A549 (cell line): ENCODE results near the gene CTNNA1.

Experiments
- CTCF ChIP-seq: fragments of >200 bp; sonication (Bioruptor Twin); formaldehyde crosslinking; IDR thresholded peaks from 3 replicates; pipeline ENCODE4 v1.5.1; 2016
- JUN ChIP-seq, 2 experiments: fragments of >200 bp; sonication (Bioruptor Twin); formaldehyde crosslinking; IDR thresholded peaks; 2 replicates in 1 of 2; 3 replicates in 1 of 2; pipeline ENCODE4 v1.6.1; 2016 to 2017

DNA sequence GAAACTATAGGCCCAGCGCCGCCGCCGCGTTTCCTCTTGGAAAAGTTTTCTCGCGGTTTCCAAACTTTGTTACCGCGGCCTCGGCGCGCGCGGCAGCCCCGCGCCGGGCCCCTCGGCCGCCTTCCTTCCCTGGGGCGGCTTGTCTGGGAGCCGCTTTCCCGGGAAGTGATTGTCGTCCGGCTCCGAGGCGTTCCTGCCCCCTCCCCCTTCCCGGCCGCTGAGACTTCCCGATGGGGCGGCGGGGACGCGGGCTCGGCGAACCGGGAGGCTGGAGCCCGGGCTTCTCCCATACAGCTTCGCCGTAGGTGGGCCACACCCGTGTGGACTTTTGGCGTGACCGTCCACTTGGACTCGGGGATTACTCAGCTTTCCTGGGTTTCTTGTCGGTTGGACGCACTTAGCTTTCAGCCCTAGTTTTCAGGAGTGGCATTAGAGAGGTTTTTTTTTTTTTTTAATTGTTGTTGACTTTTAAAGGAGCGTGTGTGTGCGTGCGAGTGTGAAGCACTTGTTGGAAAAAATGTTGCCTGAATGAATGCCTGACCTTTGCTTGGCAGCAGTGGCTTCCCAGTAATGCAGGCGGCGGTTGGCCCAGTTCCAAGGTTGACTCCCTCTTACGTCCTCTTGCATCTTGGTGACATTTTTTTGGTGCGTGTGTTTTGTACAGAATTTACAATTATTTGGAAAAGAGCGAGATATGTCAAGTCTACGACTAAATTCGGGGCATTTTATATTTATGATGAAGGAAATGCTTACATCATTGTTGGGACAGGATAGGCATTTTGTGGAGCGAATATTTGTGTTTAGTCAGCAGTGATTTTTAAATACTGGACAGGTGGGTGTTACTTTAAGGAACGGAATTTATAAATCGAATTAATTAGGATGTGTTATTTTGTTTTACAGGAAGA lies 821 bp downstream of the CTNNA1 start:
- TF ChIP-seq CTCF (no peak), JUN (IDR thresholded peaks at IDR 0.05) (no peak)
